Measurements from ENCODE around the gene EXOC1L. TPM values are rescaled to one million over a fixed set of nuclear protein-coding genes. Genes with fewer than 3 reads are reported as not detected.

Gene EXOC1L
- total RNA-seq, 1 donor from 2014 or later = not detected

DNA sequence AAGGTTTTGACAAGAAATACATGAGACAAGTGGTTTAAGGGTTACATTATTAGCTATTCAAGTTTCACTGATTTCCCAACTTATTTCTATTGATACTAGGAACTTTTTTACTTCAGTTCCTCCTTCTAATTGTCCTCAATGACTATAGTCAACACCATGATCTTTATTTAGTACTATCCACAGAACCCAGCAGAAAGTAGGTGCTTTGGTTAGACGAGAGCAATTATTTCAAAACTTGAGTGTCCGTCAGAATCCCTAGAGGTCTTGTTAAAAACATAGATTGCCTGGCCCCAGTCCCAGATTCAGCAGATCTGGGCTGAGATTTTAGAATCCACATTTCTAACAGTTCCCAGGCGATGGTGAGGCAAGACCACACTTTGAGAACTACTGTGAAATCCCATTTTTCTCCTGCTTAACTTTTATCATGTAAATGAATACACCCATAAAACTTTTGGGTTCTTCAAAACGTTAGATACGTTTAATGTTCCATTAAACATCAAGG, 51.8 kb downstream of the EXOC1L start:
- TF ChIP-seq, protein P1, sequence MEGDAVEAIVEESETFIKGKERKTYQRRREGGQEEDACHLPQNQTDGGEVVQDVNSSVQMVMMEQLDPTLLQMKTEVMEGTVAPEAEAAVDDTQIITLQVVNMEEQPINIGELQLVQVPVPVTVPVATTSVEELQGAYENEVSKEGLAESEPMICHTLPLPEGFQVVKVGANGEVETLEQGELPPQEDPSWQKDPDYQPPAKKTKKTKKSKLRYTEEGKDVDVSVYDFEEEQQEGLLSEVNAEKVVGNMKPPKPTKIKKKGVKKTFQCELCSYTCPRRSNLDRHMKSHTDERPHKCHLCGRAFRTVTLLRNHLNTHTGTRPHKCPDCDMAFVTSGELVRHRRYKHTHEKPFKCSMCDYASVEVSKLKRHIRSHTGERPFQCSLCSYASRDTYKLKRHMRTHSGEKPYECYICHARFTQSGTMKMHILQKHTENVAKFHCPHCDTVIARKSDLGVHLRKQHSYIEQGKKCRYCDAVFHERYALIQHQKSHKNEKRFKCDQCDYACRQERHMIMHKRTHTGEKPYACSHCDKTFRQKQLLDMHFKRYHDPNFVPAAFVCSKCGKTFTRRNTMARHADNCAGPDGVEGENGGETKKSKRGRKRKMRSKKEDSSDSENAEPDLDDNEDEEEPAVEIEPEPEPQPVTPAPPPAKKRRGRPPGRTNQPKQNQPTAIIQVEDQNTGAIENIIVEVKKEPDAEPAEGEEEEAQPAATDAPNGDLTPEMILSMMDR (IDR thresholded peaks at IDR 0.05) = no peak
- Mint-ChIP-seq H3K27me3 (no peaks in the 10 kb centered on the region), H3K36me3 (ENCODE audit: low read depth) (peaks cover 65% of the 10 kb centered on the region), H3K4me3 (no peak overlapping the region), H3K4me1 (peaks cover 10% of the 10 kb centered on the region), H3K27ac (no peak overlapping the region), H3K9me3 (no peaks in the 10 kb centered on the region)
- POLR2A ChIA-PET = no interaction called here
- DNase-seq = no peak
- CTCF ChIA-PET = interaction anchor here (1.1 kb wide), 1 partner anchor 8 kb away, joined by 3 read pairs; no protein-coding TSS in a partner anchor
- no peak for ATAC-seq (ENCODE audit: low read depth)
- intact Hi-C loops (cut with micrococcal nuclease) = no loop called here

DNA sequence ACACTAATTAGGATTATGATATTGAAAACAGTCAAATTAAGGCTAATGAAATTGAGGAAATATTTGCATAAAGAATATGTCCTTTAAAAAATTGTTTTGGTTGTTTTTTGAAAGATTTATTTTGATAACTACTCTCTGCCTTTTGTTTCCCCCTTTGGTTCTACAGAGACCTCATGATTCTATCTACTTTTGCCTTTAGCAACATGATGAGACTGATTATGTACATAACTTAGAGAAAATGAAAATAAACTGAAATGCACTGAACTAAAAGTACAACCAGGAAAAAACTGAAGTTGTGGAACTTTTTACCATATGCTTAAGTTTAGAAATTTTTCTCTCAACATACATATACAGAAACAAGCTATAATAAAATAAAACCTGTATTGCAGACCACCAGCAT, 55.2 kb downstream of the EXOC1L start:
- Mint-ChIP-seq H3K4me3 (no peak overlapping the region), H3K36me3 (ENCODE audit: low read depth) (peaks cover 68% of the 10 kb centered on the region), H3K4me1 (no peaks in the 10 kb centered on the region), H3K27me3 (no peaks in the 10 kb centered on the region), H3K9me3 (no peaks in the 10 kb centered on the region), H3K27ac (no peak overlapping the region)
- ChIA-PET CTCF (no interaction called here), POLR2A (no interaction called here)
- TF ChIP-seq, protein P1 (IDR thresholded peaks at IDR 0.05) = no peak
- ATAC-seq (ENCODE audit: low read depth) (no peak), DNase-seq (no peak)
- intact Hi-C loops (cut with micrococcal nuclease) = no loop called here

DNA sequence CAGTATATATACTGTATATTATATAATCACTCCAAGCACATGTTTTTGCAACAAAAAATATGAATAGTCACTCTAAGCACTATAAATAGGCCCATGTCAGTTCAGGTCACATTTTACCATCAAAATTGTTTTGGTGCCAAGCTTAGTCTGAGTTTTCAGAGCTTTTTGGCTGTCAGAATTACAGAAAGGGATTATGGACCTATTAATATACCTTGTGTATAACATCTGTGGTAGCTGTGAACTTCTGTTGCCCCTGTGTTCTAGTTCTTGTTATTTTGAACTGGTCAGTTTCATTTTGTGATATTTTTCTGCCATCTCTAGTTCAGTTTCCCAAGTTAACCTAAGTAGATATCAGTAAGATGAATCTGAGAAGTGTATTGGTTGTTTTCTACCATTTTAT, 56.8 kb downstream of the EXOC1L start:
- no peak for DNase-seq
- peaks cover 67% of the 10 kb centered on the region for H3K36me3 Mint-ChIP-seq (ENCODE audit: low read depth)
- POLR2A ChIA-PET = no interaction called here
- no peaks in the 10 kb centered on the region for H3K4me1 Mint-ChIP-seq
- no peak overlapping the region for H3K27ac Mint-ChIP-seq
- CTCF ChIA-PET = interaction anchor here (1.1 kb wide), 1 partner anchor 10 kb away, joined by 4 read pairs; no protein-coding TSS in a partner anchor
- H3K9me3 Mint-ChIP-seq = no peaks in the 10 kb centered on the region
- intact Hi-C loops (cut with micrococcal nuclease) = no loop called here
- H3K27me3 Mint-ChIP-seq = no peaks in the 10 kb centered on the region
- no peak for ATAC-seq (ENCODE audit: low read depth)
- TF ChIP-seq, protein P1 (IDR thresholded peaks at IDR 0.05) = no peak
- H3K4me3 Mint-ChIP-seq = no peak overlapping the region

DNA sequence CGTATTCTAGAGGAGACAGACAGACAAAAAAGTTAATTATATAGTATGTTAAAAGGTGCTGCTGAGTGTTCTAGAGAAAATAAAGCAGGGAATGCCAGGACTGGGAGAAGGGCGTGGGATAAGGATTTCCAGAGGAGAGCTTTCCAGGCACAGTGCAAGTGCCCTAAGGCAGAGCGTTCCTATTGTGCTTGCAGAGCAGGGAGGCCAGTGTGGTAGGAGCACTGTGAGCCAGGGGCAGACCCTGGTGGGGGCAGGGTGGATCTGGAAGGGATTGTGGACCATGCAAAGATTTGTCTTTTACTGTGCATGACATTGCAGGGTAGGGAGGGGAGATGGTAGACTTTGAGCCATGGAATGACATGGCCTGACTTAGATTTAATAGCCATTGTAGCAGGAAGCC, 59.6 kb downstream of the EXOC1L start:
- POLR2A ChIA-PET = no interaction called here
- H3K36me3 Mint-ChIP-seq (ENCODE audit: low read depth) = peaks cover 63% of the 10 kb centered on the region

DNA sequence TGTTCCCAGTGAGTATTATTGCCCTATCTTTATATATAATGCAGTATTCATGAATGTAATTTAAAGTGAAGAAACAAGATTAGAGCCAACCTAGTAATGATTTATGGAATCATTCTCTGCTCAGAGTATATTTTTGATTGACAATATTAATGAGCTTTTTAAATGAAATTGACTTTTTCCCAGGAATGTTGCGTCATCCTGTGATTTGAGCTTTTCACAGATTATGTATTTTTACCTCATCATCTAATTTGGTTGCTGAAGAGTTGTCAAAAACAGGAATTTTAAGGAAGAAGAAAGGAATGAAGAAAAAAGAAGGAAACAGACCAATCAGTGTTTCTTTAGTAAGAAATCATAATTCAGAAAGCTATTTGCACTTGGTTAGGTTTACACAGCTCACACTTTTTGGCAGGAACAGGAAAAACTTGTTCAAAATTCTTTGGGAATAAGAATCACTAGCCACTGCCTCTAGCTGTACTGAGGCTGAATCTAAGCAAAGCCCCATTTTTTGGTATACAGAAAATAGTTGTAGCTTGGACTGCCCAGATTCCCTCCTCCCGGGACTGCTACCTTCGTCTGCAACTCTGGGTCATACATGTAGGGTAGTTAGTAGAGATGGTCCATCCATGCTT, 61.2 kb downstream of the EXOC1L start:
- intact Hi-C loops (cut with micrococcal nuclease) = no loop called here
- DNase-seq (no peak), ATAC-seq (ENCODE audit: low read depth) (no peak)
- ChIA-PET CTCF (interaction anchor here (0.8 kb wide), 1 partner anchor 13 kb away, joined by 3 read pairs; no protein-coding TSS in a partner anchor), POLR2A (no interaction called here)
- Mint-ChIP-seq H3K4me3 (no peak overlapping the region), H3K36me3 (ENCODE audit: low read depth) (peaks cover 61% of the 10 kb centered on the region), H3K27ac (no peak overlapping the region), H3K4me1 (no peaks in the 10 kb centered on the region), H3K27me3 (no peaks in the 10 kb centered on the region), H3K9me3 (no peaks in the 10 kb centered on the region)
- TF ChIP-seq, protein P1 (IDR thresholded peaks at IDR 0.05) = no peak

More for the DNA sequence above, 59.6 kb downstream of the EXOC1L start:
- Mint-ChIP-seq H3K4me1 (no peaks in the 10 kb centered on the region), H3K9me3 (no peaks in the 10 kb centered on the region), H3K4me3 (no peak overlapping the region), H3K27ac (no peak overlapping the region), H3K27me3 (no peaks in the 10 kb centered on the region)
- DNase-seq (no peak), ATAC-seq (ENCODE audit: low read depth) (no peak)
- CTCF ChIA-PET = no interaction called here
- intact Hi-C loops (cut with micrococcal nuclease) = no loop called here
- TF ChIP-seq, protein P1 (IDR thresholded peaks at IDR 0.05) = no peak
